B cell (primary cell): ENCODE measurements around the gene PAPPA. TPM values are rescaled to one million over a fixed set of nuclear protein-coding genes. Genes with fewer than 3 reads are reported as not detected.

ENCODE experiments used
- ATAC-seq: fragments of 200-7000 bp; cut with Tn5 transposase; one replicate; pipeline ENCODE4 v1.10.0; 2021; ENCODE audit warnings: low read depth, mild to moderate bottlenecking, moderate number of reproducible peaks, moderate library complexity
- CTCF ChIA-PET: fragments of 350-600 bp; sonication (Branson Sonifier 250); formaldehyde crosslinking; loops from one replicate; lab custom pipeline; 2021; ENCODE audit warnings: antibody characterized with exemption, inconsistent platforms; lab: Charles Lee
- POLR2A ChIA-PET: fragments of 350-600 bp; sonication (Branson Sonifier 250); formaldehyde crosslinking; loops from one replicate; lab custom pipeline; 2021; ENCODE audit warnings: antibody characterized with exemption; lab: Charles Lee
- DNase-seq: peaks from one replicate; pipeline ENCODE4 v3.0.0; 2013
- H2AFZ ChIP-seq: 2 replicates; pipeline ENCODE4 v1.6.1; 2012; ENCODE audit warnings: mild to moderate bottlenecking, low read depth, low read length; ENCODE audit not compliant: insufficient read depth, poor library complexity, severe bottlenecking
- H3K27ac ChIP-seq, 2 donors: 1 replicate in 1 of 2; 2 replicates in 1 of 2; pipeline ENCODE4 v1.5.1; 2012 to 2013; ENCODE audit warnings: low read length in 2 of 2, mild to moderate bottlenecking in 2 of 2, moderate library complexity in 1 of 2
- H3K27me3 ChIP-seq, 4 experiments: fragments of 200-600 bp in 1 of 4; sonication (generic) in 1 of 4; replicated peaks in 1 of 4; 1 replicate in 2 of 4; 2 replicates in 2 of 4; pipeline versions ENCODE4 v1.6.1 to v1.7.0; 2013 to 2016; ENCODE audit warnings: low read length in 3 of 4, mild to moderate bottlenecking in 2 of 4, mixed read lengths in 1 of 4, moderate library complexity in 1 of 4; ENCODE audit not compliant: insufficient read depth in 4 of 4, control insufficient read depth in 3 of 4; ENCODE audit errors: control extremely low read depth in 1 of 4
- H3K36me3 ChIP-seq, 2 experiments: replicated peaks in 1 of 2; 1 replicate in 1 of 2; 2 replicates in 1 of 2; pipeline versions ENCODE4 v1.6.1 to v1.7.1; 2013; ENCODE audit warnings: low read length in 1 of 2; ENCODE audit not compliant: insufficient read depth in 2 of 2, control insufficient read depth in 1 of 2; ENCODE audit errors: control extremely low read depth in 1 of 2, extremely low read depth in 1 of 2
- H3K4me1 ChIP-seq, 2 donors: fragments of 200-600 bp in 1 of 2; sonication (generic) in 1 of 2; 1 replicate in 1 of 2; 2 replicates in 1 of 2; pipeline versions ENCODE4 v1.5.1 to v1.6.1; 2013 to 2017; ENCODE audit warnings: low read length in 2 of 2; ENCODE audit not compliant: control insufficient read depth in 2 of 2, insufficient read depth in 2 of 2
- H3K4me2 ChIP-seq: replicated peaks from 2 replicates; pipeline ENCODE3; 2012; ENCODE audit warnings: mild to moderate bottlenecking, low read depth, low read length; ENCODE audit not compliant: poor library complexity, severe bottlenecking
- H3K4me3 ChIP-seq, 5 experiments: fragments of 200-600 bp in 1 of 5; sonication (generic) in 1 of 5; 1 replicate in 3 of 5; 2 replicates in 2 of 5; pipeline versions ENCODE4 v1.5.1 to v1.7.0; 2011 to 2016; ENCODE audit warnings: low read length in 4 of 5, mild to moderate bottlenecking in 4 of 5, low read depth in 2 of 5, control low read depth in 1 of 5, moderate library complexity in 1 of 5; ENCODE audit not compliant: insufficient read depth in 1 of 5; ENCODE audit errors: control extremely low read depth in 1 of 5, extremely low read depth in 1 of 5
- H3K79me2 ChIP-seq: fragments of 200-600 bp; sonication (generic); one replicate; pipeline ENCODE4 v1.6.0; 2016; ENCODE audit warnings: low read length; ENCODE audit not compliant: control insufficient read depth, insufficient read depth
- H3K9ac ChIP-seq: fragments of 200-600 bp; sonication (generic); 2 replicates; pipeline ENCODE4 v1.6.1; 2017; ENCODE audit warnings: mild to moderate bottlenecking, low read length, moderate library complexity
- H3K9me3 ChIP-seq, 3 donors: one replicate each; pipeline versions ENCODE4 v1.6.1 to v1.7.1; 2013; ENCODE audit warnings: low read length in 2 of 3; ENCODE audit not compliant: control insufficient read depth in 2 of 3, insufficient read depth in 1 of 3; ENCODE audit errors: control extremely low read depth in 1 of 3
- H4K20me1 ChIP-seq: 2 replicates; pipeline ENCODE4 v1.6.0; 2012; ENCODE audit warnings: mild to moderate bottlenecking, low read length; ENCODE audit not compliant: insufficient read depth, control insufficient read depth, poor library complexity, severe bottlenecking
- H3K27ac Mint-ChIP-seq: one replicate; pipeline ENCODE4 v1.8.0; 2021; ENCODE audit warnings: mixed read lengths
- H3K27me3 Mint-ChIP-seq: one replicate; pipeline ENCODE4 v1.8.0; 2021; ENCODE audit warnings: mixed read lengths
- H3K4me1 Mint-ChIP-seq: one replicate; pipeline ENCODE4 v1.8.0; 2021; ENCODE audit warnings: mixed read lengths
- H3K4me3 Mint-ChIP-seq: one replicate; pipeline ENCODE4 v1.8.0; 2021; ENCODE audit warnings: mixed read lengths
- H3K9me3 Mint-ChIP-seq: one replicate; pipeline ENCODE4 v1.8.0; 2022; ENCODE audit warnings: mixed read lengths; ENCODE audit not compliant: insufficient read depth
- EZH2 ChIP-seq: IDR thresholded peaks from 2 replicates; pipeline ENCODE4 v1.6.1; 2012; ENCODE audit warnings: borderline replicate concordance, low read depth, mild to moderate bottlenecking, moderate library complexity, low read length; ENCODE audit not compliant: insufficient read depth, poor library complexity, severe bottlenecking
- WGBS: methylation state at CpG from one replicate; pipeline ENCODE4 v1.1.5; 2013; ENCODE audit warnings: missing lambda C conversion rate; ENCODE audit not compliant: insufficient coverage; 5-methylcytosine and 5-hydroxymethylcytosine counted together
- intact Hi-C: fragments of 100-400 bp; cut with micrococcal nuclease; formaldehyde crosslinking; loops from one replicate; pipeline ENCODE4 v1.10.0; 2022
- polyA plus RNA-seq: library from polyadenylated mRNA; depleted of rRNA; stranded (reverse); fragments of >200 nt; gene quantifications from 2 replicates; pipeline ENCODE4 v1.2.3, GENCODE V29; 2012
- total RNA-seq, 2 donors: library from RNA; stranded (reverse); fragments of 120-200 nt in 1 of 2; gene quantifications; 1 replicate in 1 of 2; 2 replicates in 1 of 2; pipeline versions ENCODE4 v1.2.3 to v1.2.4, GENCODE V29; 2013 to 2022
- TF ChIP-seq, protein P1 (sequence below): fragments of 200-600 bp; IDR thresholded peaks from one replicate; pipeline ENCODE4 v1.8.0; 2022; ENCODE audit warnings: antibody characterized with exemption, mild to moderate bottlenecking

PAPPA gene
- total and polyA plus RNA-seq, 2 donors (not counting 1 experiment from before 2014, with no cell fraction given): not detected

DNA sequence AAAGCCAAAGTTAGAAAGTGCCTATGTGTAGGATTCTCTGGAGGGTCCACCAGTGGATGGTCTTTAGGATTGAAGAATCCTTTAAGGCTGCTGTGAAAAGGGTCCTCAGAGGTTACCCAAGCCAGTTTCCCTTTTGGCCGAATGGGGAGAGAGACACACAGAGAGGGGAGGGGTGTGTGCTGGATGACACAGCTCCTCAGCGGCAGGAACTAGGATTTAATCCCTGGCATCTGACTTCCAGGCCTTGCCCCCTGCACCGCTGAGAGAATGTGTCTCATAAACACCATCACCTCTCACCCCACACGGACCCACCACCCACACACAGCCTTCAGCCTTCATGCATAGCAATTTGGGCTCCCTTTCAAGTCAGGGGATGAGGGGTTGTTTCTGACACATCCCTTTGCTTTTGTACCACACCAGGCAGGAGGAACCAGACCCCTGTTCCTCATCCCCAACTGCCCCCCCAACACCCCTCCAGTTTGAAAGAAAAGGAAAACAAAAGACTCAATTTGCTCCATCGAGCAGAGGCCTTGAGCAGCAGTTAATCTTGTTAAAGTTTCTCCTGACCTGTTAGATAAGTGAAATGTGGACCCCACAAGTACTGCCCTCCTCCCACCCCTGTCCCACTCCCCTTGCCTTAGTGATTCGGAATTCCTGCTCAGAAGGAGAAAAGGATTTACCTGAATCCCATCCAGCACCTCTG lies 4.0 kb downstream of the PAPPA start:
- H3K27ac Mint-ChIP-seq: no peak overlapping the region
- peaks cover 0 to 46% (median 8%) of the 10 kb centered on the region in 4 experiments for H3K27me3 ChIP-seq
- peaks cover 60% of the 10 kb centered on the region for H3K27me3 Mint-ChIP-seq
- POLR2A ChIA-PET: no interaction called here
- no peak for TF ChIP-seq EZH2
- peaks cover 0 to 5% (median 0%) of the 10 kb centered on the region in 3 donors for H3K9me3 ChIP-seq
- H3K79me2 ChIP-seq: no peaks in the 10 kb centered on the region
- ATAC-seq: no peak
- H2AFZ ChIP-seq: no peak overlapping the region
- intact Hi-C loops: no loop called here
- CTCF ChIA-PET: no interaction called here
- peaks cover 7% of the 10 kb centered on the region for H3K4me1 Mint-ChIP-seq
- H3K4me3 ChIP-seq: no peak overlapping the region
- WGBS: 27% methylated on average over 1 of the region's 6 CpGs
- no peak overlapping the region for H3K4me3 Mint-ChIP-seq
- no peak for DNase-seq
- no peak overlapping the region for H3K4me2 ChIP-seq
- no peaks in the 10 kb centered on the region for H4K20me1 ChIP-seq
- H3K36me3 ChIP-seq: no peaks in the 10 kb centered on the region
- no peak overlapping the region for H3K27ac ChIP-seq
- no peaks in the 10 kb centered on the region for H3K4me1 ChIP-seq
- no peak overlapping the region for H3K9ac ChIP-seq
- no peaks in the 10 kb centered on the region for H3K9me3 Mint-ChIP-seq

DNA sequence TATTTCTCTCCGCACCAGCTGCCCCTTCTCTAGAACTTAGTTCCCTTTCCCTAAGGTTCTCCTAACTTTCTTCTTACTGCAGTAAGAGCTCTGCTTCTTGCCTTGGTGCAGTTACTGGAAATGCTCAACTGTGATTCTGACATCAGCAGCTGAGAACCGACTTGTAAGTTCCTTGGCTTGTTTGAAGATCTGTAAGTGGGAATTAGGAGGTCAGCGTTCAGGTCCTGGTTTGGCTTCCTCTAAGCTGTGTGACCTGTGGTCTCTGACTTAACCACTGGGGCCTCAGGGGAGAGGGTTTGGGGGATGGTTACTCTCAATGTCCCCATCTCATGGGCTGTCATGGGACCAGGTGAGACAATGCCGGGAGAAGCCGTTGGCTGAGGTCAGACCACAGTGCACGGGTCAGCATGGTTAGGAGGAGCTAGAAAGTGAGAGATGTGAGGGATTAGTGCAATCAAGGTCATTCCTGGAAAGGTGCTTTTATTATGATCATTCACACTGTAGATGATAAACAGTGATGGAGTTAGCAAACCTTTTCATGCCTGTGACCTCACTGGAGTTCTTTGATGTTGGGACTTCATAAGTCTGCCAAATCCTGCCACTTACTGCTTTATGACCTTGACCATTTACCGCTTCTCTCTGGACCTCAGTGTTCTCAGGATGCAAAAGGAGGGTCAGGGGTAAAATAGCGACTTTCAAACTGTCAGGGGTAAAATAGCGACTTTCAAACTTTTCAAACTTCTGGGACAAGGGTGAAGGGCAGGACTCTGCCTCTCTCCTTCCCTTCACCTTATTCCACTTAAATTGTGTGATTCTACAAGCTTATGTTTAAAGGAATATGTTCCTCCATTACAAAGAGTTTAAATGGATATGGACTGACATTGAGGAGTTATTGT lies 7.3 kb downstream of the PAPPA start:
- CTCF ChIA-PET: no interaction called here
- Histone ChIP-seq H3K27me3 (peaks cover 0 to 34% (median 3%) of the 10 kb centered on the region in 4 experiments), H3K79me2 (no peaks in the 10 kb centered on the region), H3K27ac (no peak overlapping the region), H4K20me1 (no peaks in the 10 kb centered on the region), H3K4me2 (no peak overlapping the region), H3K36me3 (no peaks in the 10 kb centered on the region), H2AFZ (no peak overlapping the region), H3K9ac (no peak overlapping the region), H3K4me3 (no peak overlapping the region), H3K9me3 (no peaks in the 10 kb centered on the region), H3K4me1 (no peaks in the 10 kb centered on the region)
- intact Hi-C loops: no loop called here
- Mint-ChIP-seq H3K27me3 (peaks cover 36% of the 10 kb centered on the region), H3K4me3 (no peak overlapping the region), H3K27ac (no peak overlapping the region), H3K4me1 (no peaks in the 10 kb centered on the region), H3K9me3 (no peaks in the 10 kb centered on the region)
- POLR2A ChIA-PET: no interaction called here
- no peak for DNase-seq
- ATAC-seq: no peak
- WGBS: 74% methylated on average over 5 of the region's 9 CpGs
- TF ChIP-seq EZH2: no peak
- TF ChIP-seq, protein P1, sequence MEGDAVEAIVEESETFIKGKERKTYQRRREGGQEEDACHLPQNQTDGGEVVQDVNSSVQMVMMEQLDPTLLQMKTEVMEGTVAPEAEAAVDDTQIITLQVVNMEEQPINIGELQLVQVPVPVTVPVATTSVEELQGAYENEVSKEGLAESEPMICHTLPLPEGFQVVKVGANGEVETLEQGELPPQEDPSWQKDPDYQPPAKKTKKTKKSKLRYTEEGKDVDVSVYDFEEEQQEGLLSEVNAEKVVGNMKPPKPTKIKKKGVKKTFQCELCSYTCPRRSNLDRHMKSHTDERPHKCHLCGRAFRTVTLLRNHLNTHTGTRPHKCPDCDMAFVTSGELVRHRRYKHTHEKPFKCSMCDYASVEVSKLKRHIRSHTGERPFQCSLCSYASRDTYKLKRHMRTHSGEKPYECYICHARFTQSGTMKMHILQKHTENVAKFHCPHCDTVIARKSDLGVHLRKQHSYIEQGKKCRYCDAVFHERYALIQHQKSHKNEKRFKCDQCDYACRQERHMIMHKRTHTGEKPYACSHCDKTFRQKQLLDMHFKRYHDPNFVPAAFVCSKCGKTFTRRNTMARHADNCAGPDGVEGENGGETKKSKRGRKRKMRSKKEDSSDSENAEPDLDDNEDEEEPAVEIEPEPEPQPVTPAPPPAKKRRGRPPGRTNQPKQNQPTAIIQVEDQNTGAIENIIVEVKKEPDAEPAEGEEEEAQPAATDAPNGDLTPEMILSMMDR: no peak
